ENCODE results near the gene RMND5B.
"Not testable (repeated sequence)": the region's sequence is repeated elsewhere in the genome, so short reads cannot be mapped to it uniquely, and the experiment has no call there.

RMND5B gene

GRCh38 chr5:178177569-178177968, 46.8 kb downstream of the RMND5B start:
- no peak for DNase-seq

- no peak for DNase-seq
Measured at GRCh38 chr5:178180141-178180863, 49.5 kb downstream of the RMND5B start.

GRCh38 chr5:178182158-178182876, 51.5 kb downstream of the RMND5B start:
- DNase-seq: no peak

GRCh38 chr5:178186427-178186826, 55.6 kb downstream of the RMND5B start:
- no peak for DNase-seq

GRCh38 chr5:178187014-178187413, 56.2 kb downstream of the RMND5B start, which contains the start of gene GMCL2:
TSS of gene GMCL2 (minus strand) at chr5:178187371. CDS start at chr5:178187299, 72 bp downstream.
- DNase-seq: no peak

- no peak for DNase-seq
Measured at GRCh38 chr5:178189433-178189832, 58.6 kb downstream of the RMND5B start.

- no peak for DNase-seq
Measured at GRCh38 chr5:178191661-178192060, 60.8 kb downstream of the RMND5B start.

GRCh38 chr5:178192244-178192643, 61.4 kb downstream of the RMND5B start:
- DNase-seq: no peak

- no peak for DNase-seq
Measured at GRCh38 chr5:178192787-178193186, 62.0 kb downstream of the RMND5B start.

- DNase-seq: no peak
Measured at GRCh38 chr5:178193251-178193809, 62.5 kb downstream of the RMND5B start.

GRCh38 chr5:178194026-178194425, 63.2 kb downstream of the RMND5B start:
- no peak for DNase-seq

- no peak for DNase-seq
Measured at GRCh38 chr5:178196281-178196812, 65.5 kb downstream of the RMND5B start.

- DNase-seq: no peak
Measured at GRCh38 chr5:178196986-178197385, 66.2 kb downstream of the RMND5B start.

GRCh38 chr5:178198151-178198550, 67.3 kb downstream of the RMND5B start:
- not testable (repeated sequence) for DNase-seq

GRCh38 chr5:178198706-178199105, 67.9 kb downstream of the RMND5B start:
- DNase-seq: no peak

GRCh38 chr5:178199581-178200434, 69.0 kb downstream of the RMND5B start:
- no peak for DNase-seq
